K562 (cell line): ENCODE results near the gene PIK3C2G. TPM values are rescaled to one million over a fixed set of nuclear protein-coding genes. Genes with fewer than 3 reads are reported as not detected.

ENCODE experiments used
- ATAC-seq: fragments of 200-7000 bp; cut with Tn5 transposase; 3 replicates; pipeline ENCODE4 v1.9.1; 2020; ENCODE audit warnings: moderate library complexity
- BruUV-seq: library from RNA; stranded (reverse); fragments of 400-500 nt; replicated peaks from 2 replicates; lab custom pipeline; 2021; lab: Mats Ljungman, UMichigan
- CTCF ChIA-PET: fragments of 300-600 bp; formaldehyde crosslinking; extraction: SDS; loops from one replicate; lab custom pipeline; 2021; ENCODE audit warnings: low intra/inter-chr PET ratio; lab: Yijun Ruan, JAX
- POLR2A ChIA-PET: fragments of 300-600, 350-650 bp; sonication (Branson Sonifier 250); formaldehyde crosslinking; extraction: SDS; loops from one replicate; lab custom pipeline; 2021; ENCODE audit warnings: antibody characterized with exemption, inconsistent platforms; lab: Yijun Ruan, JAX
- DNase-seq, 4 experiments: peaks; one replicate each; pipeline versions ENCODE4 v3.0.0 to v3.0.0-alpha.2; 2011 to 2018; ENCODE audit warnings: low spot score in 3 of 4, mixed read lengths in 3 of 4; ENCODE audit errors: extremely low read depth in 1 of 4
- FAIRE-seq: peaks from 2 replicates; lab custom pipeline; 2011; peaks lifted over from hg19 to GRCh38; lab: Jason Lieb, UNC
- H2AFZ ChIP-seq: 2 replicates; pipeline ENCODE4 v1.6.0; 2011; ENCODE audit warnings: low read depth, low read length, control low read depth, inconsistent platforms
- H3K27ac ChIP-seq: fragments of 200-600 bp; 3 replicates; pipeline ENCODE4 v1.8.0; 2011; ENCODE audit warnings: low read depth, mild to moderate bottlenecking, control low read depth, inconsistent platforms, low read length, moderate library complexity, mixed read lengths; ENCODE audit errors: extremely low read depth
- H3K27me3 ChIP-seq, 2 experiments: fragments of 300-600 bp in 1 of 2; 2 replicates in 1 of 2; 3 replicates in 1 of 2; pipeline versions ENCODE4 v1.6.0 to v1.8.0; 2011; ENCODE audit warnings: inconsistent platforms in 2 of 2, low read length in 2 of 2, mild to moderate bottlenecking in 1 of 2, mixed read lengths in 1 of 2, moderate library complexity in 1 of 2; ENCODE audit not compliant: control insufficient read depth in 2 of 2, insufficient read depth in 2 of 2
- H3K36me3 ChIP-seq: fragments of 300-600 bp; 3 replicates; pipeline ENCODE4 v1.8.0; 2011; ENCODE audit warnings: mild to moderate bottlenecking, low read length, inconsistent platforms; ENCODE audit not compliant: control insufficient read depth, insufficient read depth
- H3K4me1 ChIP-seq, 2 experiments: fragments of 200-600 bp in 1 of 2; replicated peaks in 1 of 2; 2 replicates in 1 of 2; 3 replicates in 1 of 2; pipeline versions ENCODE4 v1.5.1 to v1.8.0; 2011; ENCODE audit warnings: inconsistent platforms in 2 of 2, low read length in 2 of 2, mild to moderate bottlenecking in 1 of 2, mixed read lengths in 1 of 2, moderate library complexity in 1 of 2; ENCODE audit not compliant: control insufficient read depth in 2 of 2, insufficient read depth in 2 of 2
- H3K4me2 ChIP-seq: 2 replicates; pipeline ENCODE4 v1.6.1; 2011; ENCODE audit warnings: low read length, control low read depth, inconsistent platforms, mixed read lengths; ENCODE audit not compliant: insufficient read depth
- H3K4me3 ChIP-seq: fragments of 200-600 bp; sonication (generic), shearing (Covaris generic); 2 replicates; pipeline ENCODE4 v1.5.1; 2016; ENCODE audit warnings: control low read depth, inconsistent platforms
- H3K79me2 ChIP-seq: fragments of 200-600 bp; 3 replicates; pipeline ENCODE4 v1.8.0; 2011; ENCODE audit warnings: low read length, inconsistent platforms; ENCODE audit not compliant: control insufficient read depth, insufficient read depth
- H3K9ac ChIP-seq, 2 experiments: 2 replicates each; pipeline versions ENCODE4 v1.6.0 to v1.6.1; 2011; ENCODE audit warnings: low read depth in 2 of 2, low read length in 2 of 2, control low read depth in 1 of 2, inconsistent platforms in 1 of 2, mild to moderate bottlenecking in 1 of 2, mixed read lengths in 1 of 2; ENCODE audit not compliant: insufficient read depth in 1 of 2
- H3K9me1 ChIP-seq: one replicate; pipeline ENCODE4 v1.6.0; 2011; ENCODE audit warnings: inconsistent platforms, mild to moderate bottlenecking, low read length, moderate library complexity; ENCODE audit not compliant: control insufficient read depth, insufficient read depth
- H3K9me3 ChIP-seq: replicated peaks from 2 replicates; pipeline ENCODE4 v1.5.1; 2011; ENCODE audit warnings: low read depth, low read length, inconsistent platforms; ENCODE audit not compliant: control insufficient read depth, insufficient read depth
- H4K20me1 ChIP-seq: replicated peaks from 2 replicates; pipeline ENCODE4 v1.6.1; 2011; ENCODE audit warnings: low read length, inconsistent platforms, mixed read lengths; ENCODE audit not compliant: control insufficient read depth, insufficient read depth
- ELF1 ChIP-seq: fragments of 200-800 bp; sonication (Bioruptor generic); IDR thresholded peaks from 2 replicates; pipeline ENCODE4 v1.6.1; 2016; ENCODE audit warnings: missing genetic modification characterization, missing compliant biosample characterization
- HSF4 ChIP-seq: fragments of 250-450 bp; sonication (Bioruptor Pico); IDR thresholded peaks from 2 replicates; pipeline ENCODE4 v2.1.2; 2022; ENCODE audit warnings: mild to moderate bottlenecking, moderate library complexity, borderline replicate concordance
- NFRKB ChIP-seq: fragments of 450-650 bp; IDR thresholded peaks from 2 replicates; pipeline ENCODE4 v1.6.1; 2016; ENCODE audit warnings: low read depth
- PTRF ChIP-seq: fragments of 450-650 bp; IDR thresholded peaks from 2 replicates; pipeline ENCODE4 v1.6.1; 2016; ENCODE audit warnings: mild to moderate bottlenecking, missing genetic modification characterization, missing compliant biosample characterization
- SMAD1 ChIP-seq: fragments of 150-350 bp; IDR thresholded peaks from 2 replicates; pipeline ENCODE4 v1.6.1; 2014; ENCODE audit warnings: low read length, low read depth; ENCODE audit not compliant: partially characterized antibody
- U2AF2 ChIP-seq: fragments of 200-400 bp; formaldehyde crosslinking; optimal IDR thresholded peaks from 2 replicates; pipeline ENCODE3; 2017; ENCODE audit warnings: low read depth, mild to moderate bottlenecking, low read length
- ZNF764 ChIP-seq: fragments of 250-450 bp; sonication (Bioruptor Pico); IDR thresholded peaks from 2 replicates; pipeline ENCODE4 v1.4.0; 2020; ENCODE audit warnings: low read depth, mild to moderate bottlenecking, moderate library complexity
- WGBS: fragments of 100-300 bp; shearing (Covaris generic); methylation state at CpG from one replicate; pipeline ENCODE4 v1.1.6; 2016; ENCODE audit warnings: low coverage, mixed read lengths; ENCODE audit not compliant: insufficient coverage; ENCODE audit errors: missing lambda C conversion rate; 5-methylcytosine and 5-hydroxymethylcytosine counted together
- in situ Hi-C: fragments of 300-500 bp; cut with MboI; formaldehyde crosslinking; loops from 4 replicates; pipeline ENCODE4 v1.15.0; 2018; ENCODE audit warnings: inconsistent platforms, mixed read lengths
- intact Hi-C: fragments of 100-400 bp; cut with micrococcal nuclease; formaldehyde crosslinking; loops from 2 replicates; pipeline ENCODE4 v1.14.2; 2022
- polyA plus RNA-seq, 8 experiments: library from polyadenylated mRNA; depleted of rRNA in 4 of 8; stranded (reverse) in 5 of 8; unstranded in 3 of 8; fragments of >200 nt; fragmentation: Nextera tagmentation in 2 of 8; fragmentation: Illumina TruSeq in 1 of 8; extraction: Ambion mirVana in 2 of 8; extraction: Trizol in 1 of 8; gene quantifications; 2 replicates each; pipeline versions ENCODE4 v1.2.1 to v1.2.3, GENCODE V29; 2011 to 2014; ENCODE audit warnings: inconsistent platforms in 1 of 8, missing spikeins in 1 of 8
- total RNA-seq, 7 experiments: library from RNA; depleted of rRNA in 6 of 7; stranded (reverse); fragments of >200 nt in 6 of 7; fragmentation: Illumina TruSeq in 2 of 7; extraction: Trizol in 2 of 7; gene quantifications; 2 replicates each; pipeline versions ENCODE4 v1.2.1 to v1.2.3, GENCODE V29; 2011 to 2021; ENCODE audit warnings: low replicate concordance in 1 of 7
- TF ChIP-seq, protein P1 (sequence below): fragments of 250-450 bp; sonication (Bioruptor Pico); IDR thresholded peaks from 2 replicates; pipeline ENCODE4 v1.8.0; 2021; ENCODE audit warnings: moderate library complexity, mild to moderate bottlenecking, inconsistent platforms
- TF ChIP-seq, protein P2 (sequence below): fragments of 450-650 bp; formaldehyde crosslinking; IDR thresholded peaks from 2 replicates; pipeline ENCODE4 v1.4.0; 2022; ENCODE audit warnings: missing genetic modification characterization
- TF ChIP-seq, protein P3 (sequence below): fragments of 200-400 bp; formaldehyde crosslinking; IDR thresholded peaks from 2 replicates; pipeline ENCODE4 v1.6.1; 2017; ENCODE audit warnings: mild to moderate bottlenecking, low read depth, low read length, moderate library complexity
- TF ChIP-seq, protein P4 (sequence below): fragments of 450-650 bp; formaldehyde crosslinking; IDR thresholded peaks from 2 replicates; pipeline ENCODE4 v1.4.0; 2020; ENCODE audit warnings: mild to moderate bottlenecking
- TF ChIP-seq, protein P5 (sequence below), 3 experiments: IDR thresholded peaks in 2 of 3; conservative IDR thresholded peaks in 1 of 3; 2 replicates each; pipeline ENCODE4 v1.5.1; 2011 to 2012; ENCODE audit warnings: low read length in 3 of 3, mild to moderate bottlenecking in 3 of 3, control low read depth in 2 of 3, improper control_type of control experiment in 1 of 3, inconsistent platforms in 1 of 3, low read depth in 1 of 3, mixed read lengths in 1 of 3, moderate library complexity in 1 of 3; ENCODE audit not compliant: insufficient read depth in 2 of 3

Gene PIK3C2G
- total and polyA plus RNA-seq, 9 of the 15 experiments (the other 6 are each of a cell fraction or from before 2014, with no cell fraction given), result not detected

DNA sequence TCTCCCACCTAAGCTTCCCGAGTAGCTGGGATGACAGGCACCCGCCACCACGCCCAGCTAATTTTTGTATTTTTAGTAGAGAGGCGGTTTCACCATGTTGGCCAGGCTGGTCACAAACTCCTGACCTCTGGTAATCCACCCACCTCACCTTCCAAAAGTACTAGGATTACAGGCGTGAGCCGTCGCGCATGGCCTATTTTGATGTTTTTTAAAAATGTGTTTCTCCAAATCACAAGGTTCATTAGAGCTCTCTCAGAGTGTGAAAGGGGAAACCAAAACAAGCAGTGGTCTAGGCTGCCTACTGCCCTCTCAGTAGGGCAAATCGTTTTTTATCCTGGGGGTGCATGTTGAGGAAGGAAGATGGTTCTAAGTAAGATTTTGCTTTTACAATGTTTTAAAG, 211.5 kb downstream of the PIK3C2G start (continued):
- TF ChIP-seq, protein P1, sequence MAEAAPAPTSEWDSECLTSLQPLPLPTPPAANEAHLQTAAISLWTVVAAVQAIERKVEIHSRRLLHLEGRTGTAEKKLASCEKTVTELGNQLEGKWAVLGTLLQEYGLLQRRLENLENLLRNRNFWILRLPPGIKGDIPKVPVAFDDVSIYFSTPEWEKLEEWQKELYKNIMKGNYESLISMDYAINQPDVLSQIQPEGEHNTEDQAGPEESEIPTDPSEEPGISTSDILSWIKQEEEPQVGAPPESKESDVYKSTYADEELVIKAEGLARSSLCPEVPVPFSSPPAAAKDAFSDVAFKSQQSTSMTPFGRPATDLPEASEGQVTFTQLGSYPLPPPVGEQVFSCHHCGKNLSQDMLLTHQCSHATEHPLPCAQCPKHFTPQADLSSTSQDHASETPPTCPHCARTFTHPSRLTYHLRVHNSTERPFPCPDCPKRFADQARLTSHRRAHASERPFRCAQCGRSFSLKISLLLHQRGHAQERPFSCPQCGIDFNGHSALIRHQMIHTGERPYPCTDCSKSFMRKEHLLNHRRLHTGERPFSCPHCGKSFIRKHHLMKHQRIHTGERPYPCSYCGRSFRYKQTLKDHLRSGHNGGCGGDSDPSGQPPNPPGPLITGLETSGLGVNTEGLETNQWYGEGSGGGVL (CRISPR knock-in tag), result no peak
- TF ChIP-seq, protein P2, sequence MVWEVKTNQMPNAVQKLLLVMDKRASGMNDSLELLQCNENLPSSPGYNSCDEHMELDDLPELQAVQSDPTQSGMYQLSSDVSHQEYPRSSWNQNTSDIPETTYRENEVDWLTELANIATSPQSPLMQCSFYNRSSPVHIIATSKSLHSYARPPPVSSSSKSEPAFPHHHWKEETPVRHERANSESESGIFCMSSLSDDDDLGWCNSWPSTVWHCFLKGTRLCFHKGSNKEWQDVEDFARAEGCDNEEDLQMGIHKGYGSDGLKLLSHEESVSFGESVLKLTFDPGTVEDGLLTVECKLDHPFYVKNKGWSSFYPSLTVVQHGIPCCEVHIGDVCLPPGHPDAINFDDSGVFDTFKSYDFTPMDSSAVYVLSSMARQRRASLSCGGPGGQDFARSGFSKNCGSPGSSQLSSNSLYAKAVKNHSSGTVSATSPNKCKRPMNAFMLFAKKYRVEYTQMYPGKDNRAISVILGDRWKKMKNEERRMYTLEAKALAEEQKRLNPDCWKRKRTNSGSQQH, result no peak
- TF ChIP-seq NFRKB, result no peak
- TF ChIP-seq, all 486 proteins: peak for 0

DNA sequence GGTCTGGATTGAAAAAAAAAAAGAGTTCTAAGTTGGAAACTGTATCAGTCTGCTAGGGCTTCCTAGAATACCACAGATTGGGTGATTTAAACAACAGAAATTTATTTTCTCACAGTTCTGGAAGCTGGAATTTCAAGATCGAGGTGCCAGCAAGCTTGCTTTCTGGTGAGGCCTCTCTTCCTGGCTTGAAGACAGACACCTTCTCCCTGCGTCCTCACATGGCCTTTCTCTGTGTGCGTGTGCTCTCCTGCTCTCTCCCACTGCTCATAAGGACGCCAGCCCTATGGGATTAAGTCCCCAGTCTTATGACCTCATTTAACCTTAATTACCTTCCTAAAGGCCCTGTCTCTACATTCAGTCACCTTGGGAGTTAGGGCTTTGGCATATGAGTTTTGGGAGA, 215.5 kb downstream of the PIK3C2G start:
- ATAC-seq (no peak), DNase-seq (no peak), FAIRE-seq (no peak)
- POLR2A ChIA-PET, result interaction anchor here (1.5 kb wide), 1 partner anchor 14 kb away, joined by 4 read pairs; no protein-coding TSS in a partner anchor
- Histone ChIP-seq H3K27ac (no peak overlapping the region), H3K27me3 (no peaks in the 10 kb centered on the region), H3K9ac (no peak overlapping the region), H2AFZ (no peak overlapping the region), H3K4me2 (no peak overlapping the region), H3K4me1 (no peaks in the 10 kb centered on the region), H3K4me3 (no peak overlapping the region), H3K36me3 (no peaks in the 10 kb centered on the region), H3K79me2 (no peaks in the 10 kb centered on the region), H4K20me1 (no peaks in the 10 kb centered on the region), H3K9me3 (no peaks in the 10 kb centered on the region), H3K9me1 (no peaks in the 10 kb centered on the region)
- in situ Hi-C loops, result no loop called here
- WGBS, result 10% methylated on average over 4 of the region's 4 CpGs
- CTCF ChIA-PET, result no interaction called here
- BruUV-seq, result no TSS peak
- intact Hi-C loops, result no loop called here
- TF ChIP-seq PTRF (no peak), U2AF2 (no peak), SMAD1 (no peak), ELF1 (tag) (no peak), HSF4 (CRISPR knock-in tag) (no peak), ZNF764 (CRISPR knock-in tag) (no peak)
- TF ChIP-seq, protein P3, sequence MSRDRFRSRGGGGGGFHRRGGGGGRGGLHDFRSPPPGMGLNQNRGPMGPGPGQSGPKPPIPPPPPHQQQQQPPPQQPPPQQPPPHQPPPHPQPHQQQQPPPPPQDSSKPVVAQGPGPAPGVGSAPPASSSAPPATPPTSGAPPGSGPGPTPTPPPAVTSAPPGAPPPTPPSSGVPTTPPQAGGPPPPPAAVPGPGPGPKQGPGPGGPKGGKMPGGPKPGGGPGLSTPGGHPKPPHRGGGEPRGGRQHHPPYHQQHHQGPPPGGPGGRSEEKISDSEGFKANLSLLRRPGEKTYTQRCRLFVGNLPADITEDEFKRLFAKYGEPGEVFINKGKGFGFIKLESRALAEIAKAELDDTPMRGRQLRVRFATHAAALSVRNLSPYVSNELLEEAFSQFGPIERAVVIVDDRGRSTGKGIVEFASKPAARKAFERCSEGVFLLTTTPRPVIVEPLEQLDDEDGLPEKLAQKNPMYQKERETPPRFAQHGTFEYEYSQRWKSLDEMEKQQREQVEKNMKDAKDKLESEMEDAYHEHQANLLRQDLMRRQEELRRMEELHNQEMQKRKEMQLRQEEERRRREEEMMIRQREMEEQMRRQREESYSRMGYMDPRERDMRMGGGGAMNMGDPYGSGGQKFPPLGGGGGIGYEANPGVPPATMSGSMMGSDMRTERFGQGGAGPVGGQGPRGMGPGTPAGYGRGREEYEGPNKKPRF, result no peak
- TF ChIP-seq, protein P4, sequence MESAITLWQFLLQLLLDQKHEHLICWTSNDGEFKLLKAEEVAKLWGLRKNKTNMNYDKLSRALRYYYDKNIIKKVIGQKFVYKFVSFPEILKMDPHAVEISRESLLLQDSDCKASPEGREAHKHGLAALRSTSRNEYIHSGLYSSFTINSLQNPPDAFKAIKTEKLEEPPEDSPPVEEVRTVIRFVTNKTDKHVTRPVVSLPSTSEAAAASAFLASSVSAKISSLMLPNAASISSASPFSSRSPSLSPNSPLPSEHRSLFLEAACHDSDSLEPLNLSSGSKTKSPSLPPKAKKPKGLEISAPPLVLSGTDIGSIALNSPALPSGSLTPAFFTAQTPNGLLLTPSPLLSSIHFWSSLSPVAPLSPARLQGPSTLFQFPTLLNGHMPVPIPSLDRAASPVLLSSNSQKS (CRISPR knock-in tag), result no peak
- TF ChIP-seq, protein P5, sequence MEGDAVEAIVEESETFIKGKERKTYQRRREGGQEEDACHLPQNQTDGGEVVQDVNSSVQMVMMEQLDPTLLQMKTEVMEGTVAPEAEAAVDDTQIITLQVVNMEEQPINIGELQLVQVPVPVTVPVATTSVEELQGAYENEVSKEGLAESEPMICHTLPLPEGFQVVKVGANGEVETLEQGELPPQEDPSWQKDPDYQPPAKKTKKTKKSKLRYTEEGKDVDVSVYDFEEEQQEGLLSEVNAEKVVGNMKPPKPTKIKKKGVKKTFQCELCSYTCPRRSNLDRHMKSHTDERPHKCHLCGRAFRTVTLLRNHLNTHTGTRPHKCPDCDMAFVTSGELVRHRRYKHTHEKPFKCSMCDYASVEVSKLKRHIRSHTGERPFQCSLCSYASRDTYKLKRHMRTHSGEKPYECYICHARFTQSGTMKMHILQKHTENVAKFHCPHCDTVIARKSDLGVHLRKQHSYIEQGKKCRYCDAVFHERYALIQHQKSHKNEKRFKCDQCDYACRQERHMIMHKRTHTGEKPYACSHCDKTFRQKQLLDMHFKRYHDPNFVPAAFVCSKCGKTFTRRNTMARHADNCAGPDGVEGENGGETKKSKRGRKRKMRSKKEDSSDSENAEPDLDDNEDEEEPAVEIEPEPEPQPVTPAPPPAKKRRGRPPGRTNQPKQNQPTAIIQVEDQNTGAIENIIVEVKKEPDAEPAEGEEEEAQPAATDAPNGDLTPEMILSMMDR (IDR thresholded peaks at IDR 0.05 in 2 of 3, conservative IDR thresholded peaks at IDR 0.05 in 1 of 3; ENCODE audit: insufficient read depth in 2 of 3, low read depth in 1 of 3, low read length in 3 of 3), result no peak
